CD4-positive, alpha-beta memory T cell (primary cell): ENCODE results near the gene DUS1L. TPM values are rescaled to one million over a fixed set of nuclear protein-coding genes. Genes with fewer than 3 reads are reported as not detected.
A peak's percentile ranks its signal among the peaks of the same experiment; 100 is the strongest.

ENCODE experiments used
- CTCF ChIA-PET: fragments of 350-600 bp; sonication (Branson Sonifier 250); formaldehyde crosslinking; loops from one replicate; lab custom pipeline; 2021; ENCODE audit warnings: inconsistent platforms; ENCODE audit not compliant: partially characterized antibody; lab: Charles Lee
- POLR2A ChIA-PET: fragments of 350-600 bp; sonication (Branson Sonifier 250); formaldehyde crosslinking; loops from one replicate; lab custom pipeline; 2021; ENCODE audit not compliant: partially characterized antibody; lab: Charles Lee
- DNase-seq, 5 donors: peaks; one replicate each; pipeline versions ENCODE4 v3.0.0 to v3.0.0-alpha.2; 2020 to 2022; ENCODE audit warnings: mixed read lengths in 1 of 5
- H3K27ac ChIP-seq: one replicate; pipeline ENCODE4 v1.7.0; 2013; ENCODE audit warnings: low read depth, low read length
- H3K27me3 ChIP-seq: 2 replicates; pipeline ENCODE4 v1.7.0; 2013; ENCODE audit warnings: mild to moderate bottlenecking, low read length, moderate library complexity; ENCODE audit not compliant: insufficient read depth
- H3K36me3 ChIP-seq: 2 replicates; pipeline ENCODE4 v1.7.0; 2013; ENCODE audit warnings: mild to moderate bottlenecking, low read length, moderate library complexity; ENCODE audit not compliant: insufficient read depth
- H3K4me1 ChIP-seq: 2 replicates; pipeline ENCODE4 v1.7.0; 2013; ENCODE audit warnings: mild to moderate bottlenecking, low read length, moderate library complexity; ENCODE audit not compliant: insufficient read depth
- H3K4me3 ChIP-seq, 2 donors: one replicate each; pipeline ENCODE4 v1.7.0; 2013; ENCODE audit warnings: low read length in 2 of 2, mild to moderate bottlenecking in 1 of 2
- H3K9me3 ChIP-seq, 2 donors: one replicate each; pipeline ENCODE4 v1.7.0; 2013; ENCODE audit warnings: low read length in 2 of 2, control low read depth in 1 of 2; ENCODE audit not compliant: control insufficient read depth in 1 of 2
- H3K27ac Mint-ChIP-seq, 7 donors: one replicate each; pipeline ENCODE4 v1.8.0; 2020 to 2021; ENCODE audit warnings: mixed read lengths in 7 of 7, mild to moderate bottlenecking in 6 of 7, inconsistent platforms in 3 of 7, moderate library complexity in 3 of 7
- H3K27me3 Mint-ChIP-seq, 2 donors: one replicate each; pipeline ENCODE4 v1.8.0; 2020 to 2021; ENCODE audit warnings: mixed read lengths in 2 of 2
- H3K36me3 Mint-ChIP-seq, 2 donors: one replicate each; pipeline ENCODE4 v1.8.0; 2020 to 2021; ENCODE audit warnings: mixed read lengths in 2 of 2, inconsistent platforms in 1 of 2, mild to moderate bottlenecking in 1 of 2
- H3K4me1 Mint-ChIP-seq, 4 donors: one replicate each; pipeline ENCODE4 v1.8.0; 2020 to 2021; ENCODE audit warnings: mixed read lengths in 4 of 4, mild to moderate bottlenecking in 1 of 4
- H3K4me3 Mint-ChIP-seq, 8 donors: one replicate each; pipeline ENCODE4 v1.8.0; 2020 to 2021; ENCODE audit warnings: mixed read lengths in 8 of 8, mild to moderate bottlenecking in 7 of 8, moderate library complexity in 6 of 8, inconsistent platforms in 3 of 8
- H3K9me3 Mint-ChIP-seq, 8 donors: one replicate each; pipeline ENCODE4 v1.8.0; 2020 to 2021; ENCODE audit warnings: mixed read lengths in 8 of 8, mild to moderate bottlenecking in 5 of 8, inconsistent platforms in 3 of 8, moderate library complexity in 1 of 8
- intact Hi-C: fragments of 100-400 bp; cut with micrococcal nuclease; formaldehyde crosslinking; loops from one replicate; pipeline ENCODE4 v1.15.1; 2023
- polyA plus RNA-seq, 2 donors: library from polyadenylated mRNA; unstranded; fragments of 300-500 nt; fragmentation: Illumina TruSeq; gene quantifications; one replicate each; pipeline ENCODE4 v1.2.3, GENCODE V29; 2021
- total RNA-seq, 2 experiments: library from RNA; stranded (reverse); gene quantifications; one replicate each; pipeline ENCODE4 v1.2.3, GENCODE V29; 2021

DUS1L gene
- total RNA-seq (100 to 1,000 TPM; 139 to 141 TPM), polyA plus RNA-seq (100 to 1,000 TPM in 1 of 2 donors, 10 to 100 TPM in 1; 48.1 to 138 TPM)

DNA sequence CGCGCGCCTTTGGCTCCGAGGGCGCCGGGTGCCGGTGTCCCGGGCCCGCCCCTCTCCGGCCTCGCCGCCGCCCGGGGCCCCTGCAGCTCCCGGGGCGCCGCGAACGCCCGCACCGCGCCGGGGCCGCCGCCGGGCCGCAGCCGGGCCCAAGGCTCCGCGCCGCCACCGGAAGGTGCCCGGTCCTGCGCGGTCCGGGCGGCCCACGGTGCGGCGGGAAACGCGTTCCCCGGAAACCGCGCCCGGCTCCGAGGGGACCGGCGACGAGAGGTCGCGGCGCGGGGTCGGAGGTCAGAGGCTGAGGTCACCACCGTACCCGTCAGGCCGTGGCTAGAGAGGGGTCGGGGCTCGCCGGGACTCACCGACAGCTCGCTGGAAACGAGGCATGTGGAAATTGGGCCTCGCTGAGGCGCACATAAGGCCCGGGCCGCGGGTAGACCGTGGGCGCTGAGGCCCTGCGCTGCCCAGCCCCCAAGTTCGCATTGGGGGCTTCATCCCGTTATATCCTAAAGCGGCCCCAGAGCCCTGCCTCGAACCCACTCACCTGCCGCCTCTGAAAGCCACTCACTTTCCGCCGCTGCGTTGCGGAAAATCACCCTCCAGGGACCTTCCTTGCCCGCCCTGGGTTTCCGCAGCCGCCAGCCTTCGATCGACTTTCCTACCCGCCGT is at the start of gene DUS1L:
Gene DUS1L, minus strand, starts transcription at position 167 of the 666 bp plus-strand sequence. CDS start 745 bp downstream, outside the sequence.
- Histone ChIP-seq H3K4me3 (peak within 1 kb of the TSS; percentile 42 to 73), H3K27ac (peak within 1 kb of the TSS; percentile 66), H3K9me3 (no peaks in the 10 kb centered on the region), H3K36me3 (peaks cover 5% of the 10 kb centered on the region), H3K27me3 (no peaks in the 10 kb centered on the region), H3K4me1 (peaks cover 28% of the 10 kb centered on the region)
- Mint-ChIP-seq H3K9me3 (no peaks in the 10 kb centered on the region), H3K4me1 (peaks cover 0 to 23% (median 12%) of the 10 kb centered on the region in 4 donors), H3K27me3 (no peaks in the 10 kb centered on the region), H3K36me3 (peaks cover 0 to 4% of the 10 kb centered on the region in 2 donors), H3K27ac (peak within 1 kb of the TSS; percentile 91 to 97 (median 94)), H3K4me3 (peak within 1 kb of the TSS; percentile 81 to 89 (median 86))
- POLR2A ChIA-PET, result interaction anchor here (0.7 to 3.9 kb wide), 17 partner anchors 9 to 206 kb away, joined by 3 to 27 read pairs (median 7); partner anchors contain the start of genes CENPX, DCXR, FASN and GPS1
- peak; percentile 44 to 78 (median 70) for DNase-seq
- CTCF ChIA-PET, result interaction anchor here (0.5 to 1.7 kb wide), 5 partner anchors 28 to 303 kb away, joined by 3 to 4 read pairs (median 3); partner anchors contain the start of gene DCXR
- intact Hi-C loops, result loop anchor here (1.0 to 2.0 kb wide), 2 partner anchors 14 to 29 kb away; partner anchors contain the start of genes DCXR, GPS1 and RFNG

GRCh38 chr17:82114872-82115271 is 49.3 kb upstream of the DUS1L start:
- ChIA-PET CTCF (no interaction called here), POLR2A (no interaction called here)
- H3K36me3 ChIP-seq, result no peaks in the 10 kb centered on the region
- no peak overlapping the region for H3K4me3 ChIP-seq
- Mint-ChIP-seq H3K27ac (peak overlapping the region in 1 of 7 donors; percentile 43), H3K4me3 (no peak overlapping the region), H3K27me3 (no peaks in the 10 kb centered on the region), H3K36me3 (peaks cover 3% of the 10 kb centered on the region in 2 donors), H3K4me1 (peaks cover 5 to 14% (median 6%) of the 10 kb centered on the region in 4 donors), H3K9me3 (no peaks in the 10 kb centered on the region)
- no peak for DNase-seq
- H3K27me3 ChIP-seq, result no peaks in the 10 kb centered on the region
- intact Hi-C loops, result no loop called here
- H3K27ac ChIP-seq, result no peak overlapping the region
- no peaks in the 10 kb centered on the region for H3K9me3 ChIP-seq
- peaks cover 5% of the 10 kb centered on the region for H3K4me1 ChIP-seq

GRCh38 chr17:82114447-82114846 is 48.8 kb upstream of the DUS1L start:
- H3K9me3 Mint-ChIP-seq, result no peaks in the 10 kb centered on the region
- ChIA-PET POLR2A (no interaction called here), CTCF (no interaction called here)
- peaks cover 3% of the 10 kb centered on the region in 2 donors for H3K36me3 Mint-ChIP-seq
- no peaks in the 10 kb centered on the region for H3K9me3 ChIP-seq
- no peak for DNase-seq
- no peak overlapping the region for H3K4me3 Mint-ChIP-seq
- peaks cover under 1% of the 10 kb centered on the region for H3K4me1 ChIP-seq
- H3K27me3 ChIP-seq, result no peaks in the 10 kb centered on the region
- H3K27ac Mint-ChIP-seq, result no peak overlapping the region
- no peaks in the 10 kb centered on the region for H3K36me3 ChIP-seq
- no peak overlapping the region for H3K4me3 ChIP-seq
- no peaks in the 10 kb centered on the region for H3K27me3 Mint-ChIP-seq
- intact Hi-C loops, result no loop called here
- peaks cover under 1 to 14% (median 5%) of the 10 kb centered on the region in 4 donors for H3K4me1 Mint-ChIP-seq
- no peak overlapping the region for H3K27ac ChIP-seq

DNA sequence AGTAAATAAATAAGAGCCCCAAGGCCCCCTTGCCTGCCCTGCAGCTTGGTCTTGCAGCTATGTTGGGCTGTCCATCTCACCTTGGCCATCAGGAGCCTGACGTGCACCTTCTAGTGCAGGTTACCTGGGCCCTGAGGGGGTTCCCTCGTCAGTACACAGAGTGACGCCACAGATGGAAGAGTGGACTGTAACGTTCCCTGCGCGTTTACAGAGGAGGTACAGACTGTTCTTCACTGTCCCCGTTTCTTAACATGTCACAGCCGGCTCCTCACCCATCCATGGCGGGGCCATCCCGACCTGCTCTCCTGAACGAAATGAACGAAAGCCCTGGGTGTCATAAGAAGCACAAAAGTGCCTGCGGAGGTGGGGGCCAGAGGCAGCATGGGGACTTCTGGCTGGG is 48.3 kb upstream of the DUS1L start:
- CTCF ChIA-PET, result interaction anchor here (1.6 kb wide), 1 partner anchor 83 kb away, joined by 3 read pairs; no protein-coding TSS in a partner anchor

DNA sequence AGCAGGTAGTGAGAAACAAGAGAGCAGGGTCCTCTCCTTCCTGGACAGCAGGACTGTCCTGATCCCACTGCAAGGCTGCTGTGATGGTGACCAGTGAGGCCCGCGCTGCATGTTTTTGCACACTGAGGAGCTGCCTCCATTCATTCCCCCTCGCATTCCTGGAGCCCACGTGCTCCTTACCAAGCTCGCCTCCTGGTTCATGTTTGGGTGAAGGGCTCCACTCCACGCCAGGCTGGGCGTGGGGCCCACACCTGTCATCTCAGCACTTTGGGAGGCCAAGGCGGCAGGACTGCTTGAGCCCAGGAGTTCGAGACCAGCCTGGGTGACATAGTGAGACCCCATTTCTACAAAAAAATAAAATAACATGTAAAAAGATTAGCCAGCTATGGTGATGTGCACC is 47.8 kb upstream of the DUS1L start:
- Mint-ChIP-seq H3K4me3 (no peak overlapping the region), H3K4me1 (peaks cover 2 to 19% (median 7%) of the 10 kb centered on the region in 4 donors), H3K9me3 (no peaks in the 10 kb centered on the region), H3K27me3 (no peaks in the 10 kb centered on the region), H3K27ac (no peak overlapping the region), H3K36me3 (peaks cover 3 to 5% of the 10 kb centered on the region in 2 donors)
- H3K27ac ChIP-seq, result no peak overlapping the region
- H3K4me3 ChIP-seq, result no peak overlapping the region
- H3K27me3 ChIP-seq, result no peaks in the 10 kb centered on the region
- CTCF ChIA-PET, result interaction anchor here (1.6 kb wide), 1 partner anchor 83 kb away, joined by 3 read pairs; no protein-coding TSS in a partner anchor
- DNase-seq, result no peak
- POLR2A ChIA-PET, result interaction anchor here (0.9 to 2.4 kb wide), 3 partner anchors 13 to 23 kb away, joined by 3 to 8 read pairs (median 5); partner anchors contain the start of gene FASN
- no peaks in the 10 kb centered on the region for H3K36me3 ChIP-seq
- no peaks in the 10 kb centered on the region for H3K4me1 ChIP-seq
- no peaks in the 10 kb centered on the region for H3K9me3 ChIP-seq
- intact Hi-C loops, result no loop called here

More for the DNA sequence above, 48.3 kb upstream of the DUS1L start:
- Histone ChIP-seq H3K27ac (no peak overlapping the region), H3K36me3 (no peaks in the 10 kb centered on the region), H3K27me3 (no peaks in the 10 kb centered on the region), H3K4me3 (no peak overlapping the region), H3K9me3 (no peaks in the 10 kb centered on the region), H3K4me1 (no peaks in the 10 kb centered on the region)
- Mint-ChIP-seq H3K27me3 (no peaks in the 10 kb centered on the region), H3K9me3 (no peaks in the 10 kb centered on the region), H3K4me1 (peaks cover 3 to 15% (median 4%) of the 10 kb centered on the region in 4 donors), H3K36me3 (peaks cover 3% of the 10 kb centered on the region in 2 donors), H3K4me3 (no peak overlapping the region), H3K27ac (peak overlapping the region in 1 of 7 donors; percentile 35)
- no peak for DNase-seq
- intact Hi-C loops, result no loop called here
- POLR2A ChIA-PET, result interaction anchor here (2.2 to 2.4 kb wide), 2 partner anchors 12 to 15 kb away, joined by 5 to 8 read pairs; partner anchors contain the start of gene FASN

DNA sequence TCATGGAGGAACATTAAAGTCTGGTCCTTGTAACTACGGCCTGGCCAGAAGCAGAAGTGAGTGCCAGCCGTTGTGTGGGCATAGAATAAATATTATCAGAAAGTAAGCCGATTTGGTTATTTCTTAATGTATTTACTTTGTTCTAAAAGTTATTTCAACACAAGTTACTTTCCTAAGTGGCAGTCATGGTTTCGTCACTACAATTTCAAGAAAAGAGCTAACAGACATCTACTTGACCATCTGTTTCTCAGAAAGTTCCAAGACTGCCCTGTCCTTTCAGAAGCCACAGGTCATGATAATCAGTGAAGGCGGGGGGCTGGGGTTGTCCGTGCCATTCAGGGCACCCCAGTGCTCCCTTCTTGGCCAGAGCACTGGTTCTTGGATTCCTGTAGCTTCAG is 47.3 kb upstream of the DUS1L start:
- peaks cover 2 to 15% (median 9%) of the 10 kb centered on the region in 4 donors for H3K4me1 Mint-ChIP-seq
- H3K36me3 Mint-ChIP-seq, result peaks cover 3 to 6% of the 10 kb centered on the region in 2 donors
- H3K4me3 ChIP-seq, result no peak overlapping the region
- H3K9me3 ChIP-seq, result no peaks in the 10 kb centered on the region
- no peaks in the 10 kb centered on the region for H3K9me3 Mint-ChIP-seq
- H3K4me3 Mint-ChIP-seq, result no peak overlapping the region
- H3K27me3 ChIP-seq, result no peaks in the 10 kb centered on the region
- no peaks in the 10 kb centered on the region for H3K27me3 Mint-ChIP-seq
- no peaks in the 10 kb centered on the region for H3K36me3 ChIP-seq
- peaks cover 4% of the 10 kb centered on the region for H3K4me1 ChIP-seq
- intact Hi-C loops, result no loop called here
- CTCF ChIA-PET, result interaction anchor here (1.6 kb wide), 1 partner anchor 82 kb away, joined by 3 read pairs; no protein-coding TSS in a partner anchor
- DNase-seq, result no peak
- H3K27ac Mint-ChIP-seq, result peak overlapping the region in 1 of 7 donors; percentile 10
- no peak overlapping the region for H3K27ac ChIP-seq
- POLR2A ChIA-PET, result interaction anchor here (0.9 to 2.4 kb wide), 3 partner anchors 13 to 23 kb away, joined by 3 to 8 read pairs (median 5); partner anchors contain the start of gene FASN
